HL-60/S4 (cell line): ENCODE results near the gene BCL2.

ENCODE experiments used
- in situ Hi-C: fragments of 300-500 bp; cut with MboI; formaldehyde crosslinking; loops from 2 replicates; pipeline ENCODE4 v1.14.3; 2022; ENCODE audit warnings: low sequenced_read_pairs

BCL2 gene

GRCh38 chr18:63099848-63100629, 219.5 kb downstream of the BCL2 start:
- in situ Hi-C loops = no loop called here

- in situ Hi-C loops = no loop called here
Observed at GRCh38 chr18:63099091-63099840, 220.3 kb downstream of the BCL2 start.

GRCh38 chr18:63098018-63098981, 221.3 kb downstream of the BCL2 start:
- in situ Hi-C loops = no loop called here

- in situ Hi-C loops = no loop called here
Observed at GRCh38 chr18:63097178-63097577, 222.4 kb downstream of the BCL2 start.

GRCh38 chr18:63096327-63096874, 223.2 kb downstream of the BCL2 start:
- in situ Hi-C loops = no loop called here

GRCh38 chr18:63095768-63096167, 223.8 kb downstream of the BCL2 start:
- in situ Hi-C loops = no loop called here

- in situ Hi-C loops = no loop called here
Observed at GRCh38 chr18:63091671-63092364, 227.8 kb downstream of the BCL2 start.

GRCh38 chr18:63090334-63090733, 229.2 kb downstream of the BCL2 start:
- in situ Hi-C loops = no loop called here

- in situ Hi-C loops = no loop called here
Observed at GRCh38 chr18:63089041-63089440, 230.5 kb downstream of the BCL2 start.

GRCh38 chr18:63088262-63088661, 231.3 kb downstream of the BCL2 start:
- in situ Hi-C loops = no loop called here

- in situ Hi-C loops = no loop called here
Observed at GRCh38 chr18:63087421-63088230, 231.9 kb downstream of the BCL2 start.

GRCh38 chr18:63085611-63086010, 234.0 kb downstream of the BCL2 start:
- in situ Hi-C loops = no loop called here

- in situ Hi-C loops = no loop called here
Observed at GRCh38 chr18:63084219-63084618, 235.3 kb downstream of the BCL2 start.

- in situ Hi-C loops = no loop called here
Observed at GRCh38 chr18:63083555-63083954, 236.0 kb downstream of the BCL2 start.

- in situ Hi-C loops = no loop called here
Observed at GRCh38 chr18:63083020-63083531, 236.5 kb downstream of the BCL2 start.

GRCh38 chr18:63082366-63083019, 237.1 kb downstream of the BCL2 start:
- in situ Hi-C loops = no loop called here

GRCh38 chr18:63079114-63079513, 240.5 kb downstream of the BCL2 start:
- in situ Hi-C loops = no loop called here

GRCh38 chr18:63078471-63078870, 241.1 kb downstream of the BCL2 start:
- in situ Hi-C loops = no loop called here

- in situ Hi-C loops = no loop called here
Observed at GRCh38 chr18:63074981-63075404, 244.6 kb downstream of the BCL2 start.
